GM21786 (cell line): Measurements from ENCODE around the gene NTNG1.

Experiments
- ATAC-seq: cut with Tn5 transposase; IDR thresholded peaks from one replicate; pipeline ENCODE4 v1.9.1; 2021; ENCODE audit not compliant: unreplicated experiment

Gene NTNG1

DNA sequence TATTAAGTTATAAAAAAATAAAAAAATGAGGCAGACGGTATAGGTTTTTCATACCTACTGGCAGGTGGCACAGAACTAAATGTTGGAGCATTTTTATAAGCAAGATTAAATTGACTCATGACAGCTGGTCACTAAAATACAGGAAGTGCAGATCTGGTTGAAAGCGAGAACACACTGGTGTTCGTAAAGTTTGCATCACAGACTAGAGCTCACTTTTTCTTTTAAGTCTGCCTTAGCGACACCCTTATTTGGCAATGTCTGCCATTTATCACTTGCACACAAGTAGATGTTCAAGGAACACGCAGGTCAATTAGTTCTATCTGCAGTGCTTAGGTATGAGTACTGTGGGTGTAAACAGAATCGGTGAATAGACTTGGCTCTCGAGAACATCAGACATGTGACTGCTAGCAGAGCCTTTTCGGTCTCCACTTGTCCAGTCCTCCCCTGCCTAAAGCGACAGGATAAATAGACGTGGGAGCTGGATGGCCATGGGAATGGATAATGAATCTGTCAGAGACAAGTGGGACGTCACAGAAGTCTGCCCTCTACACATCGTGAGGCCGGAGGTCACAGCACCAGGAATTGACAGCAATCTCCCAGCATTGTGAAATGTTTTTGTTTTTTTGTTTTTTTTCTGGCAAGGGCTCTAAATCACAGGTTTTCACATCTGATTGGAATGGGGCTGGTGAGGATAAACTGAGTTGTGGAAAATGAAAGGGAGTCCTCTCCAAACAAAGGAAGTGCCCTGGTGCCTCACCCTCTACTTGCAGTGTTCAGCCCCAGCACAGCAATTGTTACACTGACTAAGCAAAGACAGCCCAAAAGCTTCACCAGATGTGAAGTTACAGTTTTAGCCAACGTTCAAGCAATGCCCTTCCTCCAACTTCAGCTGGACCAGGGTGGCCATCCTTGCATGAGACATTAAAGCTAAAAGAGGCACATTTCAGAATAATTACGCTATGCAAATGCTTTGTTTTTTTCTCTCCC, 248.9 kb downstream of the NTNG1 start:
- no peak for ATAC-seq

DNA sequence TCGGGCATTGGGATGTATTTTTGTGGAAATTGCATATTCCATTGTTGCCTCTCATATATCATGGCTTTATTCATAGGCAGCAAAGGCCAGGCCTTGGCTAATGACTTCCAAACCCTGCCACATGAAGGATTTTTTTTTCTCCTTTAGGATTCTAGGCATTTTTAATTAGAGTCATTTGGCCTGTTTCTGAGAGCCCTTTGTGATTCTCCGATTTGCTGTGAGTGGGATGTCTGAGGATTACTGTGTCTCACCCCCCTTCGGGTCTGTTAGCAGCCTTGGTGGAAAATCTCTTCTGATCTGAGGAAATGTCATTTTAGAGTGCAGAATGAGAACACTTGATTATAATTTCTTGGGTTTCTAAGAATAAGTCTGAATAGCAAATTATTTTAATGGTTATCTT, 253.5 kb downstream of the NTNG1 start:
- no peak for ATAC-seq

DNA sequence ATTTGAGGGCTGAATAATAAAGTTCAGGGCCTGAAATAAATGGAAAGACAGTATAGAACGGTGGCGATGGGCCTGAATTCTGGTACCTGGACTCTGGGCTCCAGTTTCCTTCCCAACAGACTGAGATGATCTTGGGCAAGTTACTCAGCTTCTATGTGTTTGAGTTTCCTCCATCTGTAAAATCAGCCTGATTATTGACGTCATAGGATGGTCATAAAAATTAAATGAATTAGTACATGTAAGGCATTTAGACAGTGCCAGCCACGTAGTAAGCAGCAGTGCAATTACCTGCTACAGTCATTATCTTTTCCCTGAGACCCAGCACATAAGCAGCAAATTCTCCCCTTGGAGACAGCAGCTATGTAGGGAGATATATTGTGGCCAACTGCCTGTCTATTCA, 260.9 kb downstream of the NTNG1 start:
- ATAC-seq: no peak

DNA sequence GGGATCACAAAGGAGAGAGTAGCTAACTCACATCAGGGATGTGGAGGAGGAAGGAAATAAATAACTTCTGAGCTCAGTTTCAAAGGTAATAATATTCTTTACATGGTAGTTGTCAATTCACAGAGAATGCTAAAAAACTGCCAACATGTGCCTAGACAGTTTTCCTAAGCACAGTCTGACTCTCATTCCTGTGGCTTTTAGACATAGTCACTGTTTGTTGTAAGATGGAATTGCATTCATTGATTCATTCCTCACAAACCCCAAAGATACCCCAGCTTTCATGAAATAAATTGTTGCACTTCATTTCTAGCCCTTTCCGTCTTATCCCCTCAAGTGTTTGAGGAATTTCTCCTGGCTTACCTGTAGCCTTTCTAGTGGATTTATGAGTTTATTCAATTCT, 263.9 kb downstream of the NTNG1 start:
- ATAC-seq: no peak

DNA sequence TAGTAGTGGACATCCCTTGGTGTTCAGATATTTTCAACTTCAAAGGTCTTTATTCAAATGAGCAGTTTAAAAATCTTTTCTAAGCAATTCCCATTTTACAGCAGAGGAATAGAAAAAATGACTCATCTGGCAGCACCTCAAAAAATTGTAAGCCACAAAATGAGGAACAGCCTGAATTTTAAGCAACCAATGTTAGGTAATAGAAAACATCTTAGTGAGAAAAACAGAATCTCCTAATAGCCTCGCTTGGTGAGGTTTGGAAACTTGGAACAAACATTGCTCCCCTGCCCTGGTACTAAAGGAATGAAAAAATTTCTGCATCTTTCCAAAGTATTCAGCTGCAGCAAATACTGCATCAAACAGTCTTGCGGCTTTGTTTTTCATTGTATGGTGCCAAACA, 264.4 kb downstream of the NTNG1 start:
- no peak for ATAC-seq

DNA sequence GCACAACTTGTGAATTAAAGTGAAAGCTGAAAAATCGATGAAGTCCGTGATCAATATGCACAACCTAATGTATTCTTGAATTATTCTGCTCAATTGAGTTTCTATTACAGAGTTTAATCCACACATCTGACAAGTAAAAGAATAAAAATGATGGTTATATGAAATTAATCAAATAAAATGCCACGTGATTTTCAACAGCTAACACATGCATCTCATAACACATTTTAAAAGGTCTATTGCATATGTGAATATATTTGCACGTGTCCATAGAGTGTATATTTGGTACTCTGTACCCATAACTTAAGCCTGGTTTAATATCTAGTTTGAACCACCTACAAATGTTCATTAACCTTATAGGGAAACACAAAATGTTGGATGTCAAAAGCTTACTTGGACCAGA, 266.2 kb downstream of the NTNG1 start:
- no peak for ATAC-seq

DNA sequence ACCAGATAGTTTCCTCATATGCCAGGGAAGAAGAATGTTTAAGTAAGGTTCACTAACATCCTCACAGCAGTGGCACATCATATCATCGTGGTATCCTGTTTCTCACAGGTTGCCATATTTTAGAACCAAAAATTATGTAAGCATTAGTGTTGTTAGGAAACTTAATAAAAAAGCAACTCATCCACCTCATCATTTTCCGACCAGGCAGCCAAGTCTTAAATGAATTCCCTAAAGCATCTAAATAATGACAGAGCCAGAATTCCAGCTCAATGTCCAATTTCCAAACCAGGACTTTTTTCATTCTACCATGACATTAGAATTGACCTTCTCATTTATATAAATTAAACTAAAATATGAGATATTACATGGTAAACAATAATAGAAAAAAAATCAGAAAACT, 272.7 kb downstream of the NTNG1 start:
- no peak for ATAC-seq

DNA sequence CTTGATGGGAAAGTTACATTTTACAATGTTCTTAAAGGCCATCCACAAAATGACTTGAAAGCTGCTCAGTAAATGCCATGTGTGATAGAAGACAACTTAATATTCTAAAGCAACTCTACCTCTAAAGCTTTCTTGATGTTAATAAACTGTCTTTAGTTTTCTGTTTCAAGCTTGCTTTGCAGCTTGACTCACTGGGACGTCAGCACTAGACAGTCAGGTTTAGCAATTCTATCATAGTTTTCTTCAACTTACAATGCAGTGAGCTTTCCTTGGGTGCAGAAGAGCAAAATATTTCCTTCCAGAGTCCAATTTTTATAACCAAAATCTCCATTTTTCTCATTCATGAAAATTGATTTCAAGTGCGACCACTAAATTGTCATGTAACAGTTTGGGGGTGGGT, 273.1 kb downstream of the NTNG1 start:
- ATAC-seq: no peak

DNA sequence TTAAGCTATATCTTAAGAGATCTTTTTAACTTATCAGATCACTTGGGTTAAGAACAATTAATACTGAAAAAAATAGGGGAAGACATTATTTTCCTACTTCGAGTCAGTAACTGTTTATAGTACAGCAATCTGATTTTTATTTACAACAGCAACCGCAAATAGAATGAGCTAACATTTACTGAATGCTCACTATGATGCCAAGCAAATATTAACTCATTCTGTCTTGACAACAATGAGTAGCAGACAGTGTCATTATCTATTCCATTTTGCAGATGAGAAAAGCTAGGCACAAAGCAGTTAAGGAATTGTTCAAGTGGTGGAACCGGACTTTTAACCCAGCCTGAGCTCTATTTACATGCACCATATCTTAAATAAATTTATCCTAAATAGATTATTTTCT, 273.7 kb downstream of the NTNG1 start:
- no peak for ATAC-seq

DNA sequence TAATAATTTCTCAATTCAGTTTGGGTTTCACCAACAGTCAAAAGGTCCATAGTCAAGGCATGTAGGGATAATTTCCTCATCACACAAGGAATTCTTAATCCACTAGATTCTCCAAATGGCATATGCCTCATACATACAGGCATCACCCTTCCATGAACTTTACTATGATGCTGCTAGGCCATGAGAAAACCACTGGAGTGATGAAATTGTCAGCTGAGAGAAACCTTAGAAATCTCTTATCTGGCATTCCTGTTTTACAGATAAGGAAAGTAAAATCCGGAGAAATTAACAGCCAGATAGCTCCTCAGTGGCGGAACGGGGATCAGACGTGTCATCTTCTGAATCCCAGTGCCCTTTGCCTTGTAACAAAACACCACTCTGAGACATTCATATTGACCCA, 274.4 kb downstream of the NTNG1 start:
- no peak for ATAC-seq

DNA sequence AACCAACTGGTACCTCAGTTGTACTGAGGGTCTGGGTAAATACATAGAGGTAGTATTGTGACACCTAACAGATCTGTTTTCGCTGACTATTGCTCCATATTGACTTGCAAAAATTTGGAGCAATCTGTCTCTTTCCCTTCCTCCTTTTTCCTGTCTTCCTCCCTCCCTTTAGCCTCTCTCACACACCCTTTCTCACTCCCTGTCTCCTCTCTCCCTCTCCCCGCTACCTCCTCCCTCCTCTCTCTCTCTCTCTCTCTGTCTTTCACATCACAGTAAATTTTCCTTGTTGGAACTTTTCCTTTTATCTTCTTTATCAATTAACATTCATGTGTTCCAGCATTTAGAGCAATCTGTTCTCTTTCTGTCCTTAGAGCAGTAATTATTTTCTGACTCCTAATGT, 278.2 kb downstream of the NTNG1 start:
- no peak for ATAC-seq

DNA sequence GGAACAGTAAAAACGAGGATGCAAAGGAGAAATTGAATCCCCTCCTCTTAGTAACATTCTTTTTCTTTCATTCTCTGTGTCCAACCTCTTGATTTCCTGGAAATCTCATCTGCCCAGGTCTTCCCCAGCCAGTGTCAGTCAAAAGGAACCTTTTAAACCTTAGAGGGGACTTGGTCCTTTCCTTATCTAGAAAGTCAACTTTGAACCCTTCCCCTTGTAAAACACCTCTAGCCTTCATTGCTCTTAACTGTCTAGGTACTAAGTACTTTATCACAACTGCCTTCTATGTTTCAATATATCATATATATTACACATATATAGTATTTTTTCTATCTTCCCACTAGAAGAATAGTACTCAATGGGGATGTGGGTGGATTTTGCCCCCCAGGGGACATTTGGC, 282.1 kb downstream of the NTNG1 start:
- ATAC-seq: no peak

DNA sequence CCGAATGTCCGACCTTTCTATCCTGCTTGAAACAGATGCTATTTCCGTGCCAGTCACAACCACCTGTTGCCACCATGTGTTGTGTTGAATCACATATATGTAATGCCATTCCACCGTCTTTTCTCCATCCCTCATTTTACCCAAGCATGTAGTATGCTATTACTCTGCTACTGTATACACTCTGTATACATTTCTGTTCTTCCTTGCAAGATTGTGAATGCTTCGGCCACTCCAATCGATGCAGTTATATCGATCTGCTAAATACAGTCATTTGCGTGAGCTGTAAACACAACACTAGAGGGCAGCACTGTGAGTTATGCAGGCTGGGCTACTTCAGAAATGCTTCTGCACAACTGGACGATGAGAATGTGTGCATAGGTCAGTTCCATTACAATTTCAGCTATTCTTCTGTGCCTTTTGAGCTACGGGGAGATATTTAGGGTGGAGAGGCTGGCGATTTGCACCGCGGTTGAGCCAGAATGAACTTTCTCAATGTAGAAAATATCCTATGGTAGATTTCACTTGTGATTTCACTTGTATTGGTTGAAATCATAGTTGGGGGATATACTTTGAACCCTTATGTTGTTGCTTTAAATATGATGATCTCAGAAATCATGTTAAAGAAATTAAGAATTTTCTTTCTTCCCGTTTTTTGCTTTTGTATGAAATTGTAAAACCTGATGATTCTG, 289.8 kb downstream of the NTNG1 start:
- peak; percentile 87 for ATAC-seq

DNA sequence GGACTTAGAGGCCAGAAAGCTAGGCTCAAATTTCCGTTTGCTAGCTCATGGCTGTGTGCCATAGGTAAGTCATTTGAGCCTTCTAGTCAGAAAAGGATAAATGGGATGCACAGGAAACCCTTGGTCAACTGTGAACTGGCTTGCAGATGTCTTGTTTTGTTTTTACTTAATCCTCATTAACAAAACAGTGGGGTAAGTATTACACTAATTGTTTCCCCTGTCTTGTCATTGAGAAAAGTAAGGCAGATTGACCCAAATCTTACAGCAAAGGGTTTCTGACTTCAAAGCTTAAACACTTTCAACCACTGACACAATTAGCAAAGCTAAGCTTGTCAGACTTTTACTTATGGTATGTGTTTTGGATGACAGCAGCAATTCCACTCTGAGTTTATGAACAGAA, 291.3 kb downstream of the NTNG1 start:
- no peak for ATAC-seq

DNA sequence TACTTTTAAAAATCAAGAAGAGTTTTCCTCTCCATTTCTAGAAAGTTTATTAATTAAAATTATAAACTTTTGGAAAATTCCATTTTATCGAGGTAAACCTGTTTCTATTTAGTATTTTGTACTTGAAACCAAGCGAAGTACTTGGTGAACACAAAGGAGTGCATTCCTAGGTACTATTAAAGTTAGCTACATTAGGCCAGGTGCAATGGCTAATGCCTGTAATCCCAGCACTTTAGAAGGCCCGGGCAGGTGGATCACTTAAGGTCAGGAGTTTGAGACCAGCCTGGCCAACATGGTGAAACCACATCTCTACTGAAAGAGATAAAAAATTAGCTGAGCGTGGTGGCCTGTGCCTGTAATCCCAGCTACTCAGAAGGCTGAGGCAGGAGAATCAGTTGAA, 292.2 kb downstream of the NTNG1 start:
- no peak for ATAC-seq

DNA sequence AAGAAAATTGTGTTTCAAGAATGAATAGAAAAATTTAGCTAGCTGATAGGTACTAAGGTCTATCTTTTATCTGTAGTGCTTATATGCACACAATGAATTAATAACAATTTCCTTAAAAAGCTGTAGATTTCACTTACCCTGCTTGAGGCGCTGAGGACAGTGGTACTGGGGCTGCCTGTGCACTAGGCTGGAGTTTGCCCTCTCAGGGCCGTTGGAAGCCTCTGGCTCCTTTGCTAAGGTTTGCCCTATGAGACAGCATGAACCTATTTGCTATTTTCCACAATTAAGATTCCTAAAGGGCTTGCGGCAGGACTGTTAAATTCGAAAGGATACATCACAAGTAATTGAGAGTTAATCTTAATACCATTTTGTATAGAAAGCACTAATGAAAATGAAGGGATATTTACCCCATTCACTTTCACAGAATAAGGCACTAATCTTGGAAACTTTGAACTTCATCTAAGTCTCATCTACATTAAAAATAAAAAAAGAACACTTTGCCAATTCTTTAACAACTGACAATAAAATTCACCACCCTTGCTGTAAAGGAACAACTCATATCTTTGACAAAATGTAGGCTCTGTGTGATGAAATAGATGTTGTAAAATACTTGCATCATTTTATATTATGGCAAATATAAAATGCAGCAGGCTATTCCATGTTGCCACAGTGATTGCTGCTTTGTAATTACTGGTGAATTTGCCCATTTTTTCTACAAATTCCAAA, 293.0 kb downstream of the NTNG1 start:
- ATAC-seq: no peak

DNA sequence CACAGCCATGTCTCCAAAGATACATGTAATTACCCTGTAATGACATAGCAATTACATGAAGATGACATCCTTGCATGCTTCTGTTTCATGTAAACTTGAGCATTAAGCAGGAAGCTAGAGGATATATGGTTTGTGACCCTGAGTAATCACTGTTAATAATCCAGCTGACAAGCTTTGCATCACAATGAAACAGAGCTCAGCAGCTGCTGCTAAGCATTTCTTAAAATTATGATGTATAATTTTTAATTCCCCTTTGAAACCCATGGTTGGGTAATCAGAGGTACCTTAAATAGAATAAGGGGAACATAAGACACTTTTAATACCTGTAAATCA, 293.5 kb downstream of the NTNG1 start:
- no peak for ATAC-seq

DNA sequence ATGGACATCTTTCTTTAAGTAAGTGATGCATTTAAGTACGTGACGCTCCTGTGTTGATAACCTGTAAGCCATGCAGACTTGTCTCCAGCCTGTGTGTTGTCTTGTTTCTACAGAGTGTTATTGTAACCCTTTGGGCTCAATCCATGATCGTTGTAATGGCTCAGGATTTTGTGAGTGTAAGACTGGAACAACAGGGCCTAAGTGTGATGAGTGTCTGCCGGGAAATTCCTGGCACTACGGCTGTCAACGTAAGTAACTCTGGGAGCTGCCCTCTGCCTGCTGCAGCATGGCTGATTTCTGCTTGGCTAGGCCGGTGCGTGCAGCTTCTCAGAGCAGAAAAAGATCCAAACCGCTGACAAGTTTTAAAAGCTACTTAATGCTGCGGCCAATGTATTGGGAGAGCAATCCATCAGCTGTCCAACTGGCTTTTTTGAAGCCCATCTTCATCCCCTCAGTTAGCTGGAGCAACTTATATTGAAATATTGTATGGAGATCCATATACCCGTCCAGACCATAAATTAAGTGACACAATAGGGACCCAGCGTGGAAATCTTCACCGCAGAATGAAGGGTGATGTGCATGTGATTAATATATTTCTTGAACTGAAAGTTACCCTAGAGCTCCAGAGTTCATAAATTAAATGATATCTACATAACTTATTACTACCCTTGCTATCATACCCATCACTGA, 295.9 kb downstream of the NTNG1 start:
- no peak for ATAC-seq

DNA sequence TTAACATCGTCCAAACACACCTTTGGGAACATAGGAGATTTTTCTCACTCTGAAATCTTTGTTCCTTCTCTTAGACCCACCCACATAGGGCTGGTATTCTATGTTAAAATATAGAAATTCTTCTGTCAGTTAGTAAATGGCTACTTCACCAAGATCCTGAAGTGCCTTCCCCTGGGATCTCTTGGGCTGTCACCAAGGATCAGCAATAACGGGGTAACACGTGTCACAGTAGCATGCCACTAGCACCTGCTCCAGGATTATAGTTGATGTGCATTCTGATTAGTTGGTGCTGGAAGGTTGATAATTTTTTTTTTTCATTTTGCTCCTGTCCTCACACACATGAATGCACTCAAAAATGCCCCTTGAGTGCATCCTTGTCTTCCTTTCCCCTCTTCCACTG, 298.7 kb downstream of the NTNG1 start:
- no peak for ATAC-seq

DNA sequence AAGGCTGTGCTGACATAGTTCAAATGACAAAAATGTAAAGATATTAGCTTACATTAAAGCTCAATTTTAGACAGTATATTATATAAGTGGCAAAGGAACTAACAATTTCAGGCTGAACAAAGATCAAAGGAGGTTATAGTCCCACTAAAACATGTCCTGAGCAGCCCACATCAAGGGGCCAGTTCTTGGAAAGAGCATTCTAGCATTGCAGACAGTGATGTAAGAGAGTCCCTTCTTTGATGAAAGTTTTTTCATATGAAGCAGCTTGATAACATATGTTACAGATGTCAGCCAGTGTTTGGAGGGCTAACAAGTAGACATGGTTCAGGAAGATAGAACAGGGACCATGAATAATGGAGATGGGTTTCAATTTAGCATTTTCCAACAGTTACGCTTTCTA, 301.7 kb downstream of the NTNG1 start:
- ATAC-seq: no peak

DNA sequence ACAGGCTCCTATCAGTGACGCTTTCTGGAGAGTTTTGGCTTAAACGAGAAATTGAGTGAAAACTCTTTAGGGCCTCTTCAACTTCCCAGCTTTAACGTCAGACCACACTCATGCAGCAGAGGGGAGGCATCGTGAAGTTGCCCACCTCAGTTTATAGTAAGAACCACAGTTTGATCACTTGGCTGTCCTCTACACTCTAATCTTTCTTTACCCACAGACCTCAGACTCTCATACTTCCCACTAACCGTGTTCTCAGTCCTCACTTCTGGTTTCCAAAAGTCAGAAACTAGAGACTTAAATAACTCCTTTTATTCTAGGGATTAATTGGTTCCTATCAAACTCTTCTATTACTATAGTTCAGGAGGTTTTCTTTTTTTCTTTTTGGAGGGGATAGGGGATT, 302.2 kb downstream of the NTNG1 start:
- no peak for ATAC-seq
